Measurements from ENCODE around the gene KDM4C.
"Not testable (repeated sequence)": the region's sequence is repeated elsewhere in the genome, so short reads cannot be mapped to it uniquely, and the experiment has no call there.

KDM4C gene

GRCh38 chr9:6987381-6987780 is 229.6 kb downstream of the KDM4C start:
- no peak for DNase-seq

- DNase-seq, result no peak
Measured at GRCh38 chr9:6991418-6991817, 233.6 kb downstream of the KDM4C start.

GRCh38 chr9:6996061-6996854 is 238.5 kb downstream of the KDM4C start:
- no peak for DNase-seq

GRCh38 chr9:6997330-6997729 is 239.6 kb downstream of the KDM4C start:
- no peak for DNase-seq

GRCh38 chr9:6999794-7000193 is 242.0 kb downstream of the KDM4C start:
- no peak for DNase-seq

GRCh38 chr9:7001571-7001970 is 243.8 kb downstream of the KDM4C start:
- no peak for DNase-seq

GRCh38 chr9:7003861-7004260 is 246.1 kb downstream of the KDM4C start:
- no peak for DNase-seq

- no peak for DNase-seq
Measured at GRCh38 chr9:7006417-7006816, 248.6 kb downstream of the KDM4C start.

- DNase-seq, result no peak
Measured at GRCh38 chr9:7008411-7008810, 250.6 kb downstream of the KDM4C start.

- no peak for DNase-seq
Measured at GRCh38 chr9:7009065-7009464, 251.3 kb downstream of the KDM4C start.

GRCh38 chr9:7011395-7012067 is 253.8 kb downstream of the KDM4C start:
- no peak for DNase-seq

GRCh38 chr9:7027996-7028395 is 270.2 kb downstream of the KDM4C start:
- DNase-seq, result no peak

GRCh38 chr9:7028591-7028990 is 270.8 kb downstream of the KDM4C start:
- DNase-seq, result no peak

GRCh38 chr9:7030943-7031342 is 273.2 kb downstream of the KDM4C start:
- not testable (repeated sequence) for DNase-seq

GRCh38 chr9:7033076-7034045 is 275.6 kb downstream of the KDM4C start:
- DNase-seq, result no peak

- no peak for DNase-seq
Measured at GRCh38 chr9:7037176-7037575, 279.4 kb downstream of the KDM4C start.

GRCh38 chr9:7042124-7042523 is 284.4 kb downstream of the KDM4C start:
- DNase-seq, result no peak

GRCh38 chr9:7045361-7045760 is 287.6 kb downstream of the KDM4C start:
- DNase-seq, result no peak

- DNase-seq, result no peak
Measured at GRCh38 chr9:7051711-7052110, 293.9 kb downstream of the KDM4C start.

- DNase-seq, result no peak
Measured at GRCh38 chr9:7053903-7054302, 296.1 kb downstream of the KDM4C start.

- no peak for DNase-seq
Measured at GRCh38 chr9:7055171-7055903, 297.6 kb downstream of the KDM4C start.

- DNase-seq, result no peak
Measured at GRCh38 chr9:7056254-7056653, 298.5 kb downstream of the KDM4C start.

GRCh38 chr9:7058473-7058872 is 300.7 kb downstream of the KDM4C start:
- no peak for DNase-seq

Data from stimulated activated CD4-positive, alpha-beta T cell treated with anti-CD3 and anti-CD28 coated beads, Interleukin-2, amount 100 ng/mL, for 24 hours (primary cell).